Cardiac muscle cell (in vitro differentiated cells and primary cell): ENCODE data around the gene JAM2. TPM values are rescaled to one million over a fixed set of nuclear protein-coding genes. Genes with fewer than 3 reads are reported as not detected.

Experiments used
- DNase-seq, 2 donors: peaks; one replicate each; pipeline versions ENCODE4 v3.0.0 to v3.0.0-alpha.2; 2010 to 2017; ENCODE audit warnings: low read depth in 1 of 2, low spot score in 1 of 2
- H3K27ac ChIP-seq: fragments of 200-600 bp; sonication (generic); 2 replicates; pipeline ENCODE4 v1.5.1; 2016
- H3K27me3 ChIP-seq: fragments of 200-600 bp; sonication (generic); 2 replicates; pipeline ENCODE4 v1.6.0; 2016; ENCODE audit warnings: control low read depth
- H3K36me3 ChIP-seq: fragments of 200-600 bp; sonication (generic); 2 replicates; pipeline ENCODE4 v1.5.1; 2016; ENCODE audit warnings: control low read depth
- H3K4me1 ChIP-seq: fragments of 200-600 bp; sonication (generic); 2 replicates; pipeline ENCODE4 v1.8.1; 2017; ENCODE audit warnings: low read depth, mild to moderate bottlenecking, mixed run types
- H3K4me3 ChIP-seq: fragments of 200-600 bp; sonication (generic); 2 replicates; pipeline ENCODE4 v1.5.1; 2016; ENCODE audit warnings: mild to moderate bottlenecking
- H3K9me3 ChIP-seq: fragments of 200-600 bp; sonication (generic); 2 replicates; pipeline ENCODE4 v1.5.1; 2017; ENCODE audit warnings: low read depth, mild to moderate bottlenecking, control low read depth
- CTCF ChIP-seq: IDR thresholded peaks from 2 replicates; pipeline ENCODE4 v1.5.1; 2012; ENCODE audit warnings: low read depth, mild to moderate bottlenecking, low read length
- polyA plus RNA-seq: library from polyadenylated mRNA; unstranded; fragments of >200 nt; fragmentation: Nextera tagmentation; extraction: Ambion mirVana; gene quantifications from 2 replicates; pipeline ENCODE4 v1.2.1, GENCODE V29; 2016
- total RNA-seq: library from RNA; depleted of rRNA; stranded (reverse); fragments of >200 nt; gene quantifications from 2 replicates; pipeline ENCODE4 v1.2.3, GENCODE V29; 2016

The JAM2 gene
- total and polyA plus RNA-seq, 2 experiments from 2014 or later: 0.63 to 3.1 TPM

DNA sequence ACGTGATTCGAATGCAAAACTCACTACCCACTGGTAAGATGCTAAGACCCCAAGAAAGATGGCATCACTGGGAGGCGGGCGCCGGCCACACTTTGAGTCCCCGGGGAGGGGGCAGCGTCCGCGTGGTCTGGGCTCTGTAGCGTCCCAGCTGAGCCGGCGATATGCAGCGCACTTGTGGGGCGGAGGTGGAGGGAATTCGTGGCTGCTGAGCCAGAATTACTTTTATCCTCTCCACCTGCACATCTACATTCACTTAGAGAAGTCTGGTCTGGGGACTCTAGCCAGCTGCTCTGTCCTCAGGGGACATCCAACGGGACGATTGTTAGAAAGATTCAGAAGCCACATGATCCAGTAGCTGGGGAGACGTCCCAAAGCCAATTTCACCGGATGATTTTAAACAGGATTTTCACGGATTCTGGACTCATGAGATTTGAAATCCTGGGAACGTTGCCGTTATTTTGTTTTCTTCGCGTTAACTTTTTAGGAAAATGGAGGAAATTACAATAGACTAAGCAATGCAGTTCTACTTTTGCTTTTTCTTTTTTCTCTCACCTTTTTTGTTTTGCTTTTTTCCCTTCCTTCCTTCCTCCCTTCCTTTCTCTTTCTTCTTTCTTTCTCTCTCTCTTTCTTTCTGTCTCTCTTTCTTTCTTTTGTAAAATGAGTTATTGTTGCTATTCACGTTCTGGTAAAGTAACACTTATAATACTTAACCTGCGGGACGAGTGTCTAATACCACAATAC lies 1.3 kb downstream of the JAM2 start:
- Histone ChIP-seq H3K27me3 (peaks cover 52% of the 10 kb centered on the region), H3K27ac (no peak overlapping the region), H3K4me1 (peaks cover 3% of the 10 kb centered on the region), H3K9me3 (no peaks in the 10 kb centered on the region), H3K4me3 (peak overlapping the region; percentile 82), H3K36me3 (no peaks in the 10 kb centered on the region)
- DNase-seq: peak in 1 of 2 donors; percentile 56
- no peak for TF ChIP-seq CTCF

DNA sequence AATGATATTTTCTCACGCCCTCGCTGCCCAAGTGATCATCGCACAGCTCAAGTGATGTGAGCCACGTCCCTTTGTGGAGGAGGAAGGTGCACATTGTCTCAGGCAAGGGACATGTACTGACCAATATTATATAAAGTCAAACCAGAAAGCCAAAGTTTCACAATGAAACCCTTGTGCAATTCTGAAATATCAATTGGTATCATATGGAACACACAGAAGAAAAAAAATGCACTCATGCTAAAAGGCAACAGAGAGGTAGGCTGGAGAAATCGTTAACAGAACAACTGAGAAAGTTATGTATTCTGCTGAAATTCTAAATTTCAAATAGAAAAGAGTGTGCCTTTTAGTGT lies 1.9 kb downstream of the JAM2 start:
- Histone ChIP-seq H3K9me3 (no peaks in the 10 kb centered on the region), H3K27me3 (peaks cover 52% of the 10 kb centered on the region), H3K4me3 (no peak overlapping the region), H3K27ac (no peak overlapping the region), H3K4me1 (peaks cover 3% of the 10 kb centered on the region), H3K36me3 (no peaks in the 10 kb centered on the region)
- no peak for TF ChIP-seq CTCF
- DNase-seq: no peak

- no peak overlapping the region for H3K4me3 ChIP-seq
- TF ChIP-seq CTCF: no peak
- DNase-seq: no peak
- H3K9me3 ChIP-seq: no peaks in the 10 kb centered on the region
- no peak overlapping the region for H3K27ac ChIP-seq
- H3K36me3 ChIP-seq: no peaks in the 10 kb centered on the region
- peaks cover 3% of the 10 kb centered on the region for H3K4me1 ChIP-seq
- peaks cover 33% of the 10 kb centered on the region for H3K27me3 ChIP-seq
Observed at GRCh38 chr21:25643486-25643885, 4.4 kb downstream of the JAM2 start.

DNA sequence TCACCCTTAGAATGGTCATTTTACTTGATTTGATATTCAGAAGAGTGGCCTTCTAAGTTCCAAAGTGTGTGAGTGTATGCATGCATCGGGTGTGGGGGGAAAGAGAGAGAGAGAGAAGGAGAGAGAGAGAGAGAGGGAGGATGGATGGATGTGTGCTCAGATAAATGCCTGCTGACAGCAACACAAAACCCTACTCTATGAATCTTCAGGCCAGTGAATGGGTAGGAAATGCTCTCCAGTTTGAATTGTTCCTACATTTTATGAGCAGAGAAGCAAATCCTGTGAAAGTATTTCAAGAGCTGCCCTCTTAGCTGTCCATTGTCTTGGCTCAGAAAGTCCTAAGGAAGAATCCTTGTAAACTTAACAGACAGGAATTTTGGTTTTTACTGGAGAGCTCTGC lies 7.4 kb downstream of the JAM2 start:
- no peaks in the 10 kb centered on the region for H3K9me3 ChIP-seq
- peaks cover 6% of the 10 kb centered on the region for H3K27me3 ChIP-seq
- TF ChIP-seq CTCF: no peak
- no peak overlapping the region for H3K4me3 ChIP-seq
- H3K27ac ChIP-seq: no peak overlapping the region
- H3K4me1 ChIP-seq: no peaks in the 10 kb centered on the region
- no peaks in the 10 kb centered on the region for H3K36me3 ChIP-seq
- DNase-seq: no peak

DNA sequence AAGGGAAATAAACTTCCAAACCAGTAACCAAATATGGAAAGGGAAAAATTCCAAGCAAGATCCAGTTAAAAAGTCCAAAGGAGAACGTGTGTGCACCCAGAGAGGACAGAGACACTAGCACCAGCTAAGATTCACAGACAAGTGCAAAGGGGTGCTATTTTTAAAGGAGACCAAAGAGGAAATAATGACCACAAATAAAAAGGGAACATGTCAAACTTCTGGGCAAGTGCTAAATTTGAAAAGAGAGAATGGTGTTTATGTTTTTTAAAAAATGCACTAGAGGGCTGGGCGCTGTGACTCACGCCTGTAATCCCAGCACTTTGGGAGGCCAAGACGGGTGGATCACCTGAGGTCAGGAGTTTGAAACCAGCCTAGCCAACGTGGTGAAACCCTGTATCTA lies 8.6 kb downstream of the JAM2 start:
- TF ChIP-seq CTCF: no peak
- H3K4me1 ChIP-seq: no peaks in the 10 kb centered on the region

More for the DNA sequence above, 8.6 kb downstream of the JAM2 start:
- no peak for DNase-seq
- no peak overlapping the region for H3K4me3 ChIP-seq
- no peaks in the 10 kb centered on the region for H3K27me3 ChIP-seq
- no peak overlapping the region for H3K27ac ChIP-seq
- no peaks in the 10 kb centered on the region for H3K36me3 ChIP-seq
- H3K9me3 ChIP-seq: no peaks in the 10 kb centered on the region
